Epithelial cell of esophagus (primary cell): ENCODE measurements around the gene CLEC16A.

ENCODE experiments used
- DNase-seq: peaks from one replicate; pipeline ENCODE4 v3.0.0; 2010; ENCODE audit warnings: low read depth
- H3K4me3 ChIP-seq: 2 replicates; pipeline ENCODE4 v1.5.1; 2011; ENCODE audit warnings: mild to moderate bottlenecking, low read length, control low read depth
- CTCF ChIP-seq: IDR thresholded peaks from 2 replicates; pipeline ENCODE4 v1.5.1; 2011; ENCODE audit warnings: low read depth, mild to moderate bottlenecking, low read length, control low read depth, inconsistent platforms; ENCODE audit not compliant: insufficient read depth; ENCODE audit errors: missing control alignments

The CLEC16A gene

GRCh38 chr16:11053916-11054460 is 109.6 kb downstream of the CLEC16A start:
- no peak overlapping the region for H3K4me3 ChIP-seq
- DNase-seq, result no peak
- no peak for TF ChIP-seq CTCF

- TF ChIP-seq CTCF, result no peak
- DNase-seq, result peak; percentile 23
- no peak overlapping the region for H3K4me3 ChIP-seq
Measured at GRCh38 chr16:11056090-11056992, 112.0 kb downstream of the CLEC16A start.

- DNase-seq, result peak; percentile 63
- no peak for TF ChIP-seq CTCF
- no peak overlapping the region for H3K4me3 ChIP-seq
Measured at GRCh38 chr16:11056993-11057649, 112.8 kb downstream of the CLEC16A start.

- no peak for DNase-seq
- no peak for TF ChIP-seq CTCF
- no peak overlapping the region for H3K4me3 ChIP-seq
Measured at GRCh38 chr16:11057711-11058345, 113.5 kb downstream of the CLEC16A start.

- DNase-seq, result no peak
- no peak for TF ChIP-seq CTCF
- H3K4me3 ChIP-seq, result no peak overlapping the region
Measured at GRCh38 chr16:11058832-11059231, 114.5 kb downstream of the CLEC16A start.

GRCh38 chr16:11059588-11059987 is 115.2 kb downstream of the CLEC16A start:
- no peak for DNase-seq
- no peak for TF ChIP-seq CTCF
- H3K4me3 ChIP-seq, result no peak overlapping the region
